ENCODE measurements around the gene SMG5.

DNA sequence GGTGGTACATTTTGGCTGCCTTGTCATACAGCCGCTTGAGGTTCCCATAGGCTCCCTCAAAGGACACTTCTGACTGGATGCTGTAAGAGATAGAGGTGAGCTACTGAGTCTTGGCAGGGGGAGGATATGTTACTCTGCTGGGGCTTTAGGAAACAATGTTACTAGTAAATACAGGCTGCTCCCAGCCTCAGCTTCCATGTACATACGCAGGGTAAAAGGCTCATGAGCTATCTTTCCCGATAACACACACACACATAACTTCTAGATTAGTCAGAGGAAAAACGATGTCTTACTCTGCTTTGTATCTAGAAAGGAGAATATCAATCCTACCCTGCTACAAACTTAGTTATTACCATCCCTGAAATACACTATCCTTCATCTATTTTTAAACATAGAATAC lies 14.3 kb downstream of the SMG5 start:
- TF ChIP-seq, protein P1, sequence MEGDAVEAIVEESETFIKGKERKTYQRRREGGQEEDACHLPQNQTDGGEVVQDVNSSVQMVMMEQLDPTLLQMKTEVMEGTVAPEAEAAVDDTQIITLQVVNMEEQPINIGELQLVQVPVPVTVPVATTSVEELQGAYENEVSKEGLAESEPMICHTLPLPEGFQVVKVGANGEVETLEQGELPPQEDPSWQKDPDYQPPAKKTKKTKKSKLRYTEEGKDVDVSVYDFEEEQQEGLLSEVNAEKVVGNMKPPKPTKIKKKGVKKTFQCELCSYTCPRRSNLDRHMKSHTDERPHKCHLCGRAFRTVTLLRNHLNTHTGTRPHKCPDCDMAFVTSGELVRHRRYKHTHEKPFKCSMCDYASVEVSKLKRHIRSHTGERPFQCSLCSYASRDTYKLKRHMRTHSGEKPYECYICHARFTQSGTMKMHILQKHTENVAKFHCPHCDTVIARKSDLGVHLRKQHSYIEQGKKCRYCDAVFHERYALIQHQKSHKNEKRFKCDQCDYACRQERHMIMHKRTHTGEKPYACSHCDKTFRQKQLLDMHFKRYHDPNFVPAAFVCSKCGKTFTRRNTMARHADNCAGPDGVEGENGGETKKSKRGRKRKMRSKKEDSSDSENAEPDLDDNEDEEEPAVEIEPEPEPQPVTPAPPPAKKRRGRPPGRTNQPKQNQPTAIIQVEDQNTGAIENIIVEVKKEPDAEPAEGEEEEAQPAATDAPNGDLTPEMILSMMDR (IDR thresholded peaks at IDR 0.05), result no peak
- TF ChIP-seq POLR2A (IDR thresholded peaks at IDR 0.05), result no peak

Measured in ovary (tissue), 3 donors.